ENCODE data around the gene STARD4.
A peak's percentile ranks its signal among the peaks of the same experiment; 100 is the strongest.

Gene STARD4

DNA sequence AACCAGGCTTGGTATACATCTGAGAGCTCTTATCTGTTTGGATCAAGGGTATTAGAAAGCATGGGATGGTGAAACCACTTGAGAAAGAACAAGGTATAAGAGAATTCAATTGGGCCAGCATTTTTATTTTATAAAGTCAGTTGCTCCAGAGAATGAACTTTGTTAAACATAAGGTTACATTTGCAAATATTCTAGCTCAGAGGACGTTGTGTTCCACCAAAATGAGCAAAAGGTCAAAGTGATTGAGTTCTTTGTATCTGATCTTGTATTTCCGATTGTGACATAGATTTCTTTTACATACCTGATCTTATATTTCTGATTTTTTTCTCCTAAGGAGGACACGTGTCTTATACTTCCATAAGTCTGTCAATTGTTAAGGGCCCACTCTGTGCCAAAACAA is 8.6 kb upstream of the STARD4 start:
- no peak for DNase-seq (ENCODE audit: low spot score)

DNA sequence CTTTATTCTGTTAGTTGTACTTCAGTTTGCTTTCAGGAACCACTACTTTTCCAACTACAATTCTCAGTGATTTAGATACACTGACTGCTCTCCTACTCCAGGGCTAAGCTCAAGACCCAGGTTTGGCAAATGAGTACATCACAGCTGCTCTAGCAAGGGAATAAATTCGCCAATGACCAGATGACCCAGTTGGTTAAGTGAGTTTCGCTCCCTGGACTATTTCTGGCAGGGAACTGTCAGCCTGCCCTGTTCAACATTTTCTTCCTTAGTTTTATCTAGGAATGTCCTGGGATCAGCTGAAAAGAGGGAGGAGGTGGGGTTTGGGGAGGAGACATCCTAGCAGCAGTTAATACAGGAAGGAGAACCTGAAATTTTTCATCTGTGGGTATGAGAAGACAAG is 6.4 kb upstream of the STARD4 start:
- no peak for DNase-seq (ENCODE audit: low spot score)

DNA sequence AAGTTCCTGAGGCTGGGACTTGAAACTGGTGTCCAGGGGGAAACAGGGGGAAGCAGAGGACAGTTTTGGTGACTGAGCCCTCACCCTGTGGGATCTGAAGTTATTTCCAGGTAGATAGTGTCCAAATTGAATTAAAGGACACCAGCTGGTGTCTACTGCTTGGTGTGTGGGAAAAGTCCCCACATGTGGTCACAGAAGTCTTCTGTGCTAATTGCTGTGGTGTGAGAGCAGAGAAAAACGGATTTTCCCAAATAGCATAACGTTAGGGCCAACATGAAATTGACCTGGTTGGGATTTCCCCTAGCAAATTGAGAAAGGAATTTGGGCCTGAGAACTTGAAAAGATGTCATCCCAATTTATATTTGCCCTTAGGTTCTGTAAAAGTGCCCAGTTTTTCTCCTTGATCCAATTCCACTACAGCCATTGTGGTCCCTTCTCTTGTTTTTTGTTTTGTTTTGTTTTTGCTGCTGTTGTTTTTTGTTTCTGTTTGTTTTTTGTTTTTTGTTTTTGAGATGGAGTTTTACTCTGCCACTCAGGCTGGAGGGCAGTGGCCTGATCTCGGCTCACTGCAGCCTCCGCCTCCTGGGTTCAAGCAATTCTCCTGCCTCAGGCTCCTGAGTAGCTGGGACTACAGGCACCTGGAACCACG is 5.6 kb upstream of the STARD4 start:
- DNase-seq (ENCODE audit: low spot score): no peak

DNA sequence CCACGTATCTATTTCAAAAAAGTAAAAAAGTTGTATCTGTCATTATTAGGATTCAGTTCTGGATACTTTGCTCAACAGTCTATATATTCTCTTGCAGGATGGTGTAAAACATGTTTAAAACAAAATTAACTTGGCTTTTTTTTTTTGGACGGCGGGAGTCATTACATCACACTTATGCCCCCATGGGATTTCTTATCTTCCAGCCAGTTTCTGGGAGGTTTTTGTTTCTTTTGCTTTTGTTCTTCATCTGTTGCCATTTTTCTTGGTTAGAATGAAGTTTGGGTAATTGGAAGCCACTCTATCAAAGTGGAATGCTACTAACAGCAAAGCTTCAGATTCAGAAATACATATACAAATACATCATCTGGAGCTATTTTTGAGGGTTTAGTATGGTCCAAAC is 1.8 kb upstream of the STARD4 start:
- no peak for DNase-seq (ENCODE audit: low spot score)

DNA sequence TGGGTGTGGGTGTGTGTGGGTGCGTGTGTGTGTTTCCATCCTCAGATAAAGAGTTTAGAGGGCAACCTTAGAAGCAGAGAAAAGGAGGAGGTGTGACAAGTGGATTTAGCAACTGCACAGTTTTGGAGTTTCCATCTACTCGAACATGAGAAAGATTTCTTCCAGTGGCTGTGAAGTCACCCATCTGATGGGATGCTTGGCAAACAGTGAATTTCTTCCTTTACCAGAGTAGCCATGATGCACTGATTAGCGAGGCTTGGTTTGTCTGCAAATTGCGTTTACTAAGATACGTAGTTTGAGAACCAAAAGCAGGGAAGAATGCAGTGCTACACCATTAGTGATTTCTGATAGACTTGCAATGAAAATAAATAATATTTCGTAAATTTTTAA is 791 bp upstream of the STARD4 start:
- no peak for DNase-seq (ENCODE audit: low spot score)

DNA sequence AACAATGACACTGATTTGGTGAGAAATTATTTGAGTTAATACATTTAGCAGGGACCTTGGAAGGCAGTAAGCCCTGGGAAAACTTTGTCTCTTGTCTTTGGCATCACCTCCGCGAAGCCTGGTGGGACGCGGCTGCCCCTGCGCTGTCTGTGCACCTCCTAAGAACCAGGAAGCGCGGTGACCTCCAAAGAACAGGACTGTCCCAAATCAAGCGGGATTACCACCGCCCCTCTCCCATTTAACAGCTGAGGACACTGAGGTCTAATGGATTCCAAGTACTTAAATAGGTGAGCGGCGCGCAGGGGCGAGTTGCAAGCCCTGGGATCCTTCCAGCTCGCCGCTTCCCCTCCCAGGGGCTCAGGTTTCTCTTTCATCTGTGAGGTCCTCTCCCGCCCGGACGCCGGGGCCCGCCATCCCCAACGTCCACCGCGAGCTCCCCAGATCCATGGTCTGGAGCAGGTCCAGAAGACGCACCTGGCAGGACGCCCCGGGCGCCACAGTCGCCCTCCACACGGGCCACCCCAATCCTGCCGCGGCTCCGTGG is 432 bp downstream of the STARD4 start:
- no peak for DNase-seq (ENCODE audit: low spot score)

DNA sequence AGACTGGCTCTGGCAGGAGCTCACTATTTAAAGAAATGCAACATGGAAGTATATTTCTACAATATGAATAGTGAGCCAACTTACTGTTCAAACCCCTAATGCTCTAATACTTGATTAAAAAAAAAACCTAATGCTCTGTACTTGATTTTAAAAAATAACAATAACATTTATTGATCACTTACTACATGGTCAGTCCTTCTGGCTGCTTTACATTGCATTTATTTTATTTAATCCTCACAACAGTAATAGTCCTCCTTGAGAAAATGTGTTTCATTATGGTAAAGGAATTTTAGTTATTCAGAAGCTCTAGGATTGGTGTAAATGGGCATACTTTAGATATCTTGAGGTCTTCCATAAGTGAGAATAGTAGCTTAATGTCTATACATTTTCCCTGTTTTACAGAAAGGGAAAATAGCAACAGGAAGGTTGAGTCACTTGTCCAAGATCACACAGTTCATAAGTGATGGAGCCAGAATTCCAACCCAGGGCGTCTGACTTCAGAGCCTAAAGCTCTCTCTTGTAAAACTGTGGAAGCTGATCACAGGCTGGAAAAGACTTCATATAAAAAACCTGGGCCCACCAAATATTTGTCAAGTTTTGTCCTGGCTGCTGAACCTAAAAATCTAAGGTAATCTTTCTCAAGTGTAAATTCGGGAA is 1.0 kb downstream of the STARD4 start:
- no peak for DNase-seq (ENCODE audit: low spot score)

DNA sequence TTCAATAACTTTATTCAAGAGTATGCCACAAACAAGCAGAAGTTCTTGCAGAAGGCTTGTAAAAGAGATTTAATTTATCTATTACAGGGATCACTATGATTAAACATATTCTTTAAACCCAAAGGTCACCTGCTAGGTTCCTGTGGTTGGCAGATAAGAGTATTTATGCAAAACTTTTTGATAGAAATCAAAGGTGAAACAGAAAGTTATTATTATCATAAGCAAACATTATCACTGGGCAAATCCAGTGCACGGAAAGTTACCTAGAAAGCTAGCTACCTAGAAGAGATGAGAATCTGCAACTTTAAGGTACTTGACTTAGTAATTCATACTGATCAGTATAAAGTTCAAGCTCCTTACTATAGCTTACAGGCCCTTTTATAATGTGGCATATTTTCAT is 3.2 kb downstream of the STARD4 start:
- no peak for DNase-seq (ENCODE audit: low spot score)

DNA sequence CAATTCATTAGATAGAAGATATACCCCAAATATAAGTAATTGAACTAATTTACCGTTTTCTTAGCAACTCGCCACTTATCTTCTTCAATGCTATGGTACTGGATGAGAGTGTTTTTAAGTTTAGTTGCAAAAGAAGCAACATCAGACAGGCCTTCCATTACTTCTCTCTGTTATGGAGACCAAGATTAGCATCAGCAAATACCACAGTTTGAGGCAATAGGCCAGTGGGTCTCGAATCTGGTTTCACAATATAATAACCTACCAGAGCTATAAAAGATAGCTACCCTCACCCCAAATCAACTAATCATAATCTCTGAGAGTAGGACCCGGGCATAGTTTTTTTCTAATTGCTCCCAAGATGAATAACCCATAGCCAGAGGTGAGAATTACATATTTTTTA is 5.1 kb downstream of the STARD4 start:
- DNase-seq (ENCODE audit: low spot score): no peak

DNA sequence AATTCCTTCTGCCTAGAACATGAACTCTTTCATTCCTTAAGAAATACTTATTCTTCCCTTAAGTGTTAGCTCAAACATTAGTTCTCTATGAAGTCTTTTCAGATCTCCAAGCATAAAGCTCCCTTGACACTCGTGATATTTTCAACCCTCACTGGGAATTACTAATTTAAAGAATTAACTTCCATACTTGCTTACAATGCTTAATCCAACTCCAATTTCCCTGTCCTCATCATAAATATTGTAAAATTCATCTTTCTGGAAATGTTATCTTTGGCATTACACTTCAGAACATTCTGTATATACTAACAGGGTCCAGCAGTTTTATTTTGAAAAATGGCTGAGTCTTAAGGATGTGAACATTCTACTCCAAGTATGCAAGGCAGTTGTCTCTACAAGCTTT is 7.2 kb downstream of the STARD4 start:
- no peak for DNase-seq (ENCODE audit: low spot score)

DNA sequence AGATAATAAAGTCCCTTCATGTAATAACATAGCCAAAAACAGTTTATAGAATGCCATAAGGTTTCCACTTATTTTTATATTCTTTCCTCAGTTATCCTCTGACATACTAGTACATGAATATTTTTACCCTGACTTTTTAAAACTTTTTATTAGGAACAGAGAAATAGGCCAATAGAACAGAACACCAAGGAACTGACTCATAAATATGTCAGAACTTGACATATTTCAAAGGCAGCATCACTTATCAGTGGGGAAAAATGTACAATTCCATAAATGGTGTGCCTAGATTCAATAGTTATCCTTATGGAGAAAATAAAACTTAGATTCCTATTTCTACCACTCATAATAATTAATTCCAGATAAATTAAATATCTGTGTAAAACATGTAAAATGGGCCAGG is 9.4 kb downstream of the STARD4 start:
- no peak for DNase-seq (ENCODE audit: low spot score)

DNA sequence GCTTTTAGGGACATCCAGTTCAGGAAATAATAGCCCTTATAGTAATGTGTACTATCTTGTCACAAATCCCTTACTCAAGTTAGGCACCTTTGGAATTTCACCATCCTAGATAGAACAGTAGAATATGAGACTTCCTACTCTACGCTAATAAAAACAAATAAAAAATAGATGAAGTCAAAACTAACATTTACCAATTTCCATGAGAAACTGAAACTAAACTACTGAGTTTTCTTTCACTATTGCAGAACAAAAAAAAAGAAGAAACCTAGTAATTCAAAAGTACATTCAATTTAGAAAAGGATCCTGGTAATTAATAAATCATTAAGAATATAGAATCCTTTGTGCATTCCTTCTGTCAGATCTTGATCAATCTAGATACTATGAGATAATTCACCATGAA is 14.0 kb downstream of the STARD4 start:
- DNase-seq (ENCODE audit: low spot score): no peak

DNA sequence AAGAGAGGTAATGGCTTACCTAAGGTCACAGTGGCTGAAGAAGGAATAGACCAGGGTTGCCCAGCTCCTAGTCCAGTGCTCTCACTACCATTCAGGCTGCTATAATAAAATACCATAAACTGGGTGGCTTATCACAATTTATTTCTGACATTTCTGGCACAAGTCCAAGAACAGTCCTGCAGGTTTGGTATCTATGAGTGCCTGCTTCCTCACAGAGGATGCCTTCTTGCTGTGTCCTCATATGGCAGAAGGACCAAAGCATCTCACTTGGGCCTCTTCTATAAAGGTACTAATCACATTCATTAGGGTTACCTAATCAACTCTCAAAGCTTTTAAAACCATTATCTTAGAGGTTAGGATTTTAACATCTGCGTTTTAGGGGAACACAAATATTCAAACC is 17.2 kb downstream of the STARD4 start:
- DNase-seq (ENCODE audit: low spot score): no peak

DNA sequence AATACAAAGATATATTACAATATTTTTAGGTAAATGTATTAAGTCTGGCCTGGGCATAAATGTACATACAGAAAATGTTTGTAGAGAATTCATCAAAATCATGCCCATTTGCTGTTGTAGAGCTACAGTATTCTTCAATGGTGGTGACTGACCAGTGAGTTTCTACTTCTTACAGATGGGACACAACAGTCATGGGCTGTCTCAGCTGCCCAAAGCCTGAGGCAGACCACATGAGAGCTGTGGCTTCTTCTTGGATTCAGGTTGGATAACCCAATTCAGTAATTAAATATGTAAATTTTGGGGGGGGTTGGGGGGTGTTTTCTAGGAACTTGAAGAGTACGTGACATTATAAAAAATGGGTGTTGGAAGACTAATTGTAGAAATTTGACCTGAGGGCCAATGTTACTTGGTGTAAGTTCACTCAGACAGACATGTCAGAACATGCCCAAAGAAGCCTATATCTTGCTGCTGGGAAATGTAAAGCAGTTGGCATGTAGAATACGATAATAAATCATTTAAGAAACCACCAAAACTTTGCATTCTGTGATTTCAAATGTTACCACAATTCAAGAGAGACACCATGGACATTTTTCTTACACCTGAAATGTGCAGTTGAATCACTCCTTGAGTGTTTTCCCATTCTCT is 17.9 kb downstream of the STARD4 start:
- peak; percentile 34 for DNase-seq (ENCODE audit: low spot score)

DNA sequence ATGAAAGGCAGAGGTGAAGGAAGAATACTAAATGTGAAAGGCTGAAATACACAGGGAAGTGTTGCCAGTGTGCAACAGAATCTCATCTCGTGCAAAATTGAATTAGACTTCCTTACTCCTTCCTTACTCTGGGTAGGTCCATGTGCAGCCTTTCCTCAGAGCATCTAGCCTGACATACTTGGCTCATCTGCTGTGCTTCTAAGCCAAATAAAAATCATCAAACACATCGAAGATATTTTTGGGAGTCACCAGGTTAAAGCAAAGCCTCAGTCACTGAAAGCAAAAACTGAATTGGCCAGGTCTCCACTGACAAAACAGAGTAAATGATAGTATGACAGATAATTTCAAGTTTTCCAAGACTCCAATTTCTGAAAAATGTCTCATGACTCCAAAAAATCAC is 19.3 kb downstream of the STARD4 start:
- DNase-seq (ENCODE audit: low spot score): no peak

DNA sequence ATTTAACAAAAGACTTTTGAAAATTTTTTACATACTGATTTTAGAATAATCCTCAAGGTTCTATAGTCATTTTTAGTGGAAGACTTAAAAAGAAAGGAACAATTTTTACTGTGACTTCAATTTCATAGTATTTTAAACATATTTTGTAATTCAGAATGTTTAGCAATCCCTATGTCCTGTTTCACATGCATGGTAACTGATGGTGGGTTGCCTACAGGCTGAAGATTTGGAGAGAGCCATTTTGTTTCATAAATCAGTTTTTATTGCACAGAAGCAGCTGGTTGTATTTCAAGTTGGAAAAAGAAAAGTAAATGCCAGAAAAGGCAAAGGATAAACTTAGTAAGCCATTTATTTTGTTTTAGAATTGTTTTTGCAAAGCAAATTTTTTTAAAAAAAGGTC is 24.0 kb downstream of the STARD4 start:
- DNase-seq (ENCODE audit: low spot score): no peak

DNA sequence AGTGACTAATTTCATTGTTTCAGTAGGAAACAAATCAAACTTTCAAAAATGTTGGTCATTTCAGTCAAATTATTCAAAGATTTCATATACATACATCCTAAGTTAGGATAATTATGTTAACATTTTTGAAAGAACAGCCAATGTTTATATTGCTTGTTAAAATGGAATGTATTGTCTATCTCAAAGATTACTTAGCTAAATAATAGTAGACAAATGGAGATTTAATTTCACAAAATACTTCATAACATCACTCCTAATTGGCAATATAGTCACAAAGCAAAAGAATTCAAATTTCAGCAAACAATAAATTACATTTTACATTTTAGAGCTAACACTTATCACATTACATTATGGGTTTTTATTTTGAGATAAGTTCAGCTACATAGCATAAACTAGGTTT is 25.4 kb downstream of the STARD4 start:
- no peak for DNase-seq (ENCODE audit: low spot score)

DNA sequence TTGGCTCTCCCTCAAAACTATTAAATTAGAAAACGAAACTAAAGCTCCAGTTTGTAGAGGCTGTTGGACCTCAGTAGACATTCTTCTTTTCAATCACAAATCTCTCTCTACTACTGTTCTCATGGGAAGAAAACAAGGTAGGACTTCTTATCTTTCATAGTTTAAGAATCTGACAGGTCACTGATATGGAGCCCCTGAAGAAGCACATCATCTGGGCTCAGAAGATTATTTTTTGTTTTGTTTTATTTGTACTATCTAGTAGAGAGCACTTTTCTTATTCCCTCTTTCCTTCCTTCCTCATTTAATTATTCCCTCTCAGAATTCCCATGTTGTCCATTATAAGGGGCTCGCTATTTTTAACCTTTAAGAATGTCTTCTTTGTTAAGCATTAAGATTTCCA is 26.3 kb downstream of the STARD4 start:
- no peak for DNase-seq (ENCODE audit: low spot score)

DNA sequence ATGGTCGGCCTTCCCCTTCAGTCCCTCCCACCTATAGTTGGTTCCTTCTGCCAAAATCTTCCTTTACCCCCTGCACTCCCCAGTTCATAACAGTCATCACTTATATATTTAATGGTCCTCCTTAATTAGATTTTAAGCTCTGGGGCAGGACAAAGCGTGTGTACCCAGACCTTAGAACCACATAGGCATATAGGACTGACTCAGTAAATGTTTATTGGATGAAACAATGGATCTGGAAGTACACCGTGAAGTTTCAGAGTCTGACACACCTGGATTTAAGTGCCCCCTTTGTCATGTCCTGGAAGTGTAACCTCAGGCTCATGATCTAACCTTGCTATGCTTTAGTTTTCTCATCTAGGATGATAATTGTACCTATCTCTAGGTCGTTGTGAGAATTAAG is 32.0 kb downstream of the STARD4 start:
- DNase-seq (ENCODE audit: low spot score): no peak

DNA sequence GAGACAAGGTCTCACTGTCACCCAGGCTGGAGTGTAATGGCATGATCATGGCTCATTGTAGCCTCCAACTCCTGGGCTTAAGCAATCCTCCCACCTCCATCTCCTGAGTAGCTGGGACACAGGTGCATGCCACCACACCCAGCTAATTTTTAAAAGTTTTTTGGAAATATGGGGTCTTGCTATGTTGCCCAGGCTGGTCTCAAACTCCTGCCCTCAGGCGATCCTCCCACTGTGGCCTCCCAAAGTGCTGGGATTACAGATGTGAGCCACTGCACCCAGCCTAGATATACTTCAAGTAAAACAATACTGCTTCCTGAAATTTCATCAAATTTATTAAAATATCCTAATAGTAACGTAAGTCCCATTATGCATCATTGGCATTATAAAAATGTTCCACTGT is 33.4 kb downstream of the STARD4 start:
- DNase-seq (ENCODE audit: low spot score): no peak

DNA sequence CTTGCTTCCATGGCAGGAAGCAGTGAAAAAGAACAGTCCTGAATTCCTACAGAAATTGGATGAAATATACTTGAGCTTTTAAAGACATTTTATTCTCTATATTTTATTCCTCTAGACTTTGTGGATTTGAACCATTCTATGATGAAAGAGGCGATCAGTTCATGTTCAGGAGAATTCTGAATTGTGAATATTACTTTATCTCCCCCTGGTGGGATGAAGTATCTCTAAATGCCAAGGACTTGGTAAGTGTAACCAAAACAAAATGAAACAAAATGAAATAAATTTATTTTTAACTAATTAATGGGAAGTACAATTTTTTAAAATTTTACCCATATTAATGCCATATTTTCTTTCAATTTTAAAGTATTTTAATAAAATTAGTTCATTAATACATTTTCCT is 34.1 kb downstream of the STARD4 start:
- no peak for DNase-seq (ENCODE audit: low spot score)

DNA sequence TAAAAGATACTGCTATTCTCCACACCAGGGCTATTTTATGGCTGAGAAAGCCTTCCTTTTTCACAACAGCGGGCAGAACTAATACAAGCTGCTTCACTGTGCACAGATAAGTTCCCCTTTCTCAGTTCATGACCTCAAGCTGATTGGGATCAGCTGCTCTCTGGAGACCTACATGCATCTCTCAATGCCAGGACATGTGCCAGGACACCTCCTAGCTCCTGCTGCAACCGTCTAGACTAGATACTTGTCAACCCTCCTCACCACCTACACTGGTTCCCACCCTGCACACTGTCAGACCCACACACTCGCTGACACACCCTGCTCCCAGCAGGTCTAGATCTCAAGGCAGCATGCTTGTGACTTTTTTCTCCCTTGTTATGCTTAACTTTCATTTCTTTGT is 39.8 kb downstream of the STARD4 start:
- no peak for DNase-seq (ENCODE audit: low spot score)

DNA sequence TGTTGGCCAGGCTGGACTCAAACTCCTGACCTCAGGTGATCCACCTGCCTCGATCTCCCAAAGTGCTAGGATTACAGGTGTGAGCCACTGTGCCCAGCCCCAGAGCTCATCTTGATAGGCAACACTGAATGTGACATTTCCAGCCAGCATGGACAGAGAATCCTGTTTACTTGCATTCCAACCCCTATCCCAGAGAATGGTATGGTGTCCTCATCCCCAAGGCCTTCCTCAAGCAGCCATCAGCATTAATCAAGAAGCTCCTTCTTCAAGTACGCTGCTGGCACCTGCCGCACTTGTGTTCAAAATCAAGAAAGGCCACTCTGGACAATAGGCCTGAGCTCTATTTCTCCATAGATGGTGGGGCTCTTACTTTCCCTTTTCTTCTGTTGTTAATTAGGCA is 40.2 kb downstream of the STARD4 start:
- no peak for DNase-seq (ENCODE audit: low spot score)

DNA sequence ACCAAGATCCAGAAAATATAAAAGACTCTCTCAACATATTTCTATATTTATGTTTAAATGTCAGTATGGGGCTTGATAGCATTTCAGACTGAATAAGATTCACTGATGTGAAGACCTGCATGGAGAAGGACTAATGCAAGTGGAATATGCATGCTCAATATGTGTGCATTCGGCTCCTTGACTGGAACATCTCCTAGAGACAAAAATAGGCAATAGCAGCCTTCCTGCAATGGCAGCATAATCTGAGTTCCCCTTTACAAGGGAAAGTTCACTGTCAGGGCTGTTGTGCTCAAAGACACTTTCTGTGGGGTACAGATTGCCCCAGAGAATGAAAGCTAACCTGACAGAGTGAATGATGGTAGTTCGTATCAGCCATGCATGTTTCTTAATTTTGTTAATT is 42.4 kb downstream of the STARD4 start:
- DNase-seq (ENCODE audit: low spot score): no peak
